Mesodermal cell (in vitro differentiated cells): Measurements from ENCODE around the gene USP33.
"Not testable (repeated sequence)": the region's sequence is repeated elsewhere in the genome, so short reads cannot be mapped to it uniquely, and the experiment has no call there.

Experiments
- H3K27ac ChIP-seq: 2 replicates; pipeline ENCODE4 v1.7.0; 2013; ENCODE audit warnings: mild to moderate bottlenecking, low read depth, low read length, moderate library complexity; ENCODE audit not compliant: severe bottlenecking
- H3K36me3 ChIP-seq: 2 replicates; pipeline ENCODE4 v1.7.1; 2013; ENCODE audit warnings: mild to moderate bottlenecking, low read length, moderate library complexity; ENCODE audit not compliant: control insufficient read depth, insufficient read depth
- H3K4me1 ChIP-seq: one replicate; pipeline ENCODE4 v1.7.1; 2013; ENCODE audit warnings: mild to moderate bottlenecking, low read length; ENCODE audit not compliant: insufficient read depth, control insufficient read depth, poor library complexity, severe bottlenecking
- H3K4me3 ChIP-seq: 2 replicates; pipeline ENCODE4 v1.7.0; 2013; ENCODE audit warnings: low read length, control low read depth, mild to moderate bottlenecking; ENCODE audit not compliant: insufficient read depth, poor library complexity, severe bottlenecking; ENCODE audit errors: extremely low read depth
- H3K9me3 ChIP-seq: 2 replicates; pipeline ENCODE4 v1.7.1; 2013; ENCODE audit warnings: mild to moderate bottlenecking, low read length, moderate library complexity; ENCODE audit not compliant: control insufficient read depth
- WGBS, 2 experiments: methylation state at CpG; one replicate each; pipeline ENCODE4 v1.1.5; 2013; ENCODE audit warnings: missing lambda C conversion rate in 2 of 2; ENCODE audit not compliant: insufficient coverage in 2 of 2; 5-methylcytosine and 5-hydroxymethylcytosine counted together

Gene USP33

GRCh38 chr1:77649127-77649526, 110.5 kb downstream of the USP33 start:
- H3K36me3 ChIP-seq: peaks cover 40% of the 10 kb centered on the region
- no peak overlapping the region for H3K27ac ChIP-seq
- H3K4me3 ChIP-seq: no peak overlapping the region
- peaks cover 13% of the 10 kb centered on the region for H3K9me3 ChIP-seq
- no CpG with 5 or more reads among the region's 2 CpGs for WGBS, 2 experiments
- H3K4me1 ChIP-seq: no peaks in the 10 kb centered on the region

DNA sequence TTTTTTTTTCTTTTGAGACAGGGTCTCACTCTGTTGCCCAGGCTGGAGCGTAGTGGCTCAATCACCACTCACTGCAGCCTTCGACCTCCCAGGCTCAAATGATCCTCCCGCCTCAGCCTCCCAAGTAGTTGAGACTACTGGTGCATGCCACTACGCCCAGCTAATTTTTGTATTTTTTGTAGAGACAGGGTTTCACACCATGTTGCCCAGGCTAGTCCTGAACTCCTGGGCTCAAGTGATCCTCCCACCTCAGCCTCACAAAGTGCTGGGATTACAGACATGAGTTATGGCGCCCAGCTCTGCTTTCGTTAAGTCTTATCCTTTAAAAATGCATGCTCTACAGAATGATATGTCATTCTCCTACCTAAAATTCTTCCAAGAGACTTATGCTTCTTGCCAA, 113.4 kb downstream of the USP33 start:
- not testable (repeated sequence) for H3K4me3 ChIP-seq, H3K27ac ChIP-seq, H3K4me1 ChIP-seq, H3K9me3 ChIP-seq
- peaks cover 29% of the 10 kb centered on the region for H3K36me3 ChIP-seq
- WGBS, 2 experiments: 94% methylated on average over 6 of the region's 6 CpGs
